HL-60/S4 treated with retinoic acid at 250 ng/mL for 4 days and 3 days (cell line): ENCODE measurements around the gene MYOM3.

ENCODE experiments used
- in situ Hi-C: fragments of 300-500 bp; cut with MboI; formaldehyde crosslinking; loops from 2 replicates; pipeline ENCODE4 v1.7.0; 2022; ENCODE audit warnings: low sequenced_read_pairs

The MYOM3 gene

GRCh38 chr1:24098943-24099638, 12.8 kb downstream of the MYOM3 start:
- in situ Hi-C loops: no loop called here

DNA sequence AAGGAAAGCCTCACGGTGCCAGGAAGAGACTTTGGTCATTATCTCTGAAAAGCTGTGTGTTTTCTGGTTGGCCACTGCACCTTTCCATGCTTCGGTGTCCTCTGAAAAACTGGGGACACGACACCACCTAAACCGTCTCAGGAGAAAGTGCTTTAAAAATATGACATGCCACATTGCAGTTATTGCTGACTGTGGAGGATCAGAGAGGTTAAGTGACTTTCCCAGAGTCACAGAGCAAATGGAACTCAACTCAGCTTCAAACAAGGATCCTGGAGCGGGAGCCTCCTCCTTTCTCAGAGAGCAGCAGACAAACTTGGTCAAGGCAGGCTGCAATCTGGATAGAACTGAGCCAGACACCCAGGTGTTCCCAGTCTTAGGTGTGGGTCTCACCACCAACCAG, 13.8 kb downstream of the MYOM3 start:
- in situ Hi-C loops: no loop called here

- in situ Hi-C loops: no loop called here
Measured at GRCh38 chr1:24097663-24098062, 14.3 kb downstream of the MYOM3 start.

- in situ Hi-C loops: no loop called here
Measured at GRCh38 chr1:24096739-24097103, 15.2 kb downstream of the MYOM3 start.

- in situ Hi-C loops: no loop called here
Measured at GRCh38 chr1:24096009-24096738, 15.8 kb downstream of the MYOM3 start.

DNA sequence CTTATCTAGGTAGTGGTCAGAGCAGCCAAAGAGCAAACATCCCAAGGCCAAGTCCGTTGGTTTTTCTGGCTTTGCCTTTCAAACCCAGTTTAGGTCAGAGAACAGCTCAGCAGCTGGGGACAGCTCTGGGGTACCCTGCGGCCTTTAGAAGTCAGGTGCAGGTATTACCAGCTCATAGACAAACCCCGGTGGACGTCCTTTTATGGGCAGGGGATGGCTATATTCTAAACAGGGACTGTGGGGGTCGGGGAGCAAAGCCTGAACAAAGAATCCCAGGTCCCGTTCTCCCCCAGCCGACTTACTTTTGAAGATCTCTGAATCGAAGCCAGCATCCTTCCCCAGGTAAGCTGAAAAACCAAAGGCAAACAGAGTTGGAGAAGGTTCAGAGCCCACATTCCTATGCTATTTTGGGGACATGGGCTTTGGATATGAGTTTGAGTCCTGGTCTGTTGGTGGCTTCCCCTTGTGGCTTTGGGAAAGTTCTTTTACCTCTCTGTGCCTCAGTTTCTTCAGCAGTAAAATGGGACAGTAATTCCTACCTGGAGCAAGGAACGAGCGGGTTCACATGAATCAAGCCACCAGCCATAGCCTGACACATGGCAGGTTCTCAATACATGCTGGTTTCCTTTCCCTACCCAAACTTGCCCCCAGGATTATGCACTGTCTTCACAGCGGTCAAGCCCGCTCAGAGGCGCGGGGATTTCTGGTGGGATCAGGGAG, 16.6 kb downstream of the MYOM3 start:
- in situ Hi-C loops: no loop called here

DNA sequence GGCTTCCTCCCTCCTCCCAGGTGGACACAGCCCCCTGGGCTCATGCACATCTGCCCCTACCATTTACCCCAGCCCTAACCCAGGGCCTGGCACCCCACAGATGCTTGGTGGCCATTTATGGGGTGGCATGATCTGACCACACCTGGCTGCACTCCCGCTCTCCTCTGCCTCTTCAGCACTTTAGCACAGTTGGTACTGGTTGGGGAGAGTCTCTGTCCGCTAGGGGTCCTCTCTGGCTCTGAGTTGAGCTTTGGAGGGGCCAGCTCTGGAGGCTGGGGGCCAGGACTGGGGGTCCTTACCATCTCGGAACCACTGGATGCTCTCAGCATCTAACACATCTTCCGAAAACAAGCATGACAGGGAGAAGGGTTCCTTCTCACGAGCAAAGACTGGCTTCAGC, 17.4 kb downstream of the MYOM3 start:
- in situ Hi-C loops: no loop called here

DNA sequence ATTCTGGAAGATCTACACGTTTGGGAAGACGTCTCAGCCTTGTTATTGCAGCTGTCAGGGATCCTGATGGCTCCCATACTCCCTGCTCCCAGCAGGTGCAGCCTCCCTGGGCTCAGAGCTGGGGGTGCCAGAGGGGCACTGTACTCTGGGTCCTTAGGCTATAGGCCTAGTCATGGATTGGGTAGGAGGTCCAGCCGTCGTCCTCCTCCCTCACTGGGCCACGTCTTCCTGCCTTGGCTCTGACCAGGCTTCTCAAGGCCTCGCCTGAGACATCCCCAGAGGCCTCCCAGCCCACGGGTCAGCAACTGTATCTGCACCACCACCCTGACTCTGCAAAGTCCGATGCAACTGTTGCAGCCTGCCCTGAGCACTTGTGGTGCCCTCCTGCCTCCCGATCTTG, 18.2 kb downstream of the MYOM3 start:
- in situ Hi-C loops: no loop called here

- in situ Hi-C loops: no loop called here
Measured at GRCh38 chr1:24092979-24093378, 19.0 kb downstream of the MYOM3 start.

GRCh38 chr1:24091971-24092482, 19.9 kb downstream of the MYOM3 start:
- in situ Hi-C loops: no loop called here

- in situ Hi-C loops: no loop called here
Measured at GRCh38 chr1:24090736-24091135, 21.2 kb downstream of the MYOM3 start.

DNA sequence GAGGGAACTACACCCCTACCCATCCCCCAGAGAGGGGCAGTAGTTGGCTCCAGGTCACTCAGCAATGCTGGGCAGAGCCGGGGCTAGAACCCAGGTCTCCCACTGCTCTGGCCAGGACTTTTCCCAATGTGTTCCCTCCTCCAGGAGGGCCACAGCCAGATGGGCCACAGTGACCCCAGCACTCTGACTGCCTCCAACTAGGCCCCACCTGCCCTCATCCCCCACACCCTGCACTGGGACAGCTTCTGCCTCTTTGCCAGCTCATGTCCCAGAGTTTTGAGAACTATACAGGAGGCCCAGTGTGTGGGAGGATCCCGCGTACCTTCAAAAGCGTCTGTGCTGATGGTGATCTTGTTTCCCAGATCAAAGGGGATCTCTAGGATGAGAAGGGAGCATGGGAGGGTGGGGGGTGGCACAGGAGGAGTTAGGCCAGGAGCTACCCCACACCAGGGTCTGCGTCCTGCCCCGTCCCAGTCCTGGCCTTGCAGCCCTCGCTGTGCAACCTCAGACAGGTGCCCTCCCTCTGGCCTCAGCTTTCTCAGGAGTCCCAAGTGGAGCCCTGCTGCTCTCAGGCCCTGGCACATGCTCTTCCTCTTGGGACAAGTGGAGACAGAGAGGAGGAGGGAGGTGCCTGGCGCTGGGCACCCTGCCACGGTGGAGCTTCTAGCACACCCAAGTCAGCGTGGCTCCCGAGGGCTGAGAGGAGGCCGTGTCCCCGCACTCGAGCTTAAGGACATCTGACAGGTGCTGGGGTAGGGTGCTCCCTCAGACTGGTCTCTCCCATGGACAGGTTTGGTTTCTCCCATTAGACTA, 22.0 kb downstream of the MYOM3 start:
- in situ Hi-C loops: no loop called here

- in situ Hi-C loops: no loop called here
Measured at GRCh38 chr1:24089027-24089742, 22.8 kb downstream of the MYOM3 start.

GRCh38 chr1:24086466-24086865, 25.5 kb downstream of the MYOM3 start:
- in situ Hi-C loops: no loop called here

GRCh38 chr1:24085546-24085945, 26.4 kb downstream of the MYOM3 start:
- in situ Hi-C loops: no loop called here

- in situ Hi-C loops: no loop called here
Measured at GRCh38 chr1:24085007-24085406, 26.9 kb downstream of the MYOM3 start.

GRCh38 chr1:24084050-24084449, 27.9 kb downstream of the MYOM3 start:
- in situ Hi-C loops: no loop called here

DNA sequence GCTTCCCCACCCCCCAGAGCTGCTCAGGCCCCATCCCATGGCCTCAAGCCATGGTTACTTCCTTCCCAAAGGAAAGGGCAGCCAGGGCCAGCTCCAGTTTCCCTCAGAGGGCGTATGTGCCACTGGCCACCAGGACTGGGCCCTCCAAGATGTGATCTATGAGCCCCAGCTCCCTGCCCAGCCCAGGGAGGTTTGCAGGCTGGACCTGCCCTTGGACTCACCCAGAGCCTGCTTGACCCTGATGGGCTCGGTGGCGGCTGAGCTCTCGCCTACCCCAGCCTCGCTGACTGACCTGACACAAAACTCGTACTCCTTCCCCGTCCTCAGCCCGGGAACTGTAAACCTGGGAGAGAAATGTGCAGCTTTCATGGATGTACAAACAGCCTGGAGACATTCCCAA, 29.6 kb downstream of the MYOM3 start:
- in situ Hi-C loops: no loop called here

- in situ Hi-C loops: no loop called here
Measured at GRCh38 chr1:24081190-24081589, 30.7 kb downstream of the MYOM3 start.

- in situ Hi-C loops: no loop called here
Measured at GRCh38 chr1:24080131-24080530, 31.8 kb downstream of the MYOM3 start.
